Neuron (in vitro differentiated cells): ENCODE data around the gene XKR7.

Source experiments
- H2AFZ ChIP-seq: one replicate; pipeline ENCODE4 v1.6.1; 2013; ENCODE audit warnings: low read depth, mild to moderate bottlenecking, inconsistent platforms, low read length, moderate library complexity
- H3K27me3 ChIP-seq: one replicate; pipeline ENCODE4 v1.6.1; 2013; ENCODE audit warnings: low read length; ENCODE audit not compliant: insufficient read depth
- H3K36me3 ChIP-seq: one replicate; pipeline ENCODE4 v1.6.1; 2013; ENCODE audit warnings: low read length; ENCODE audit not compliant: insufficient read depth
- H3K4me1 ChIP-seq: one replicate; pipeline ENCODE4 v1.6.1; 2013; ENCODE audit warnings: low read length; ENCODE audit not compliant: insufficient read depth
- H3K4me3 ChIP-seq: 2 replicates; pipeline ENCODE4 v1.5.1; 2013; ENCODE audit warnings: mild to moderate bottlenecking, low read length, moderate library complexity
- H3K9me3 ChIP-seq: one replicate; pipeline ENCODE4 v1.6.1; 2013; ENCODE audit warnings: low read length

XKR7 gene

GRCh38 chr20:31996996-31997395, 29.0 kb downstream of the XKR7 start:
- Histone ChIP-seq H3K9me3 (peaks cover 3% of the 10 kb centered on the region), H2AFZ (no peak overlapping the region), H3K36me3 (no peaks in the 10 kb centered on the region), H3K4me1 (no peaks in the 10 kb centered on the region), H3K4me3 (no peak overlapping the region), H3K27me3 (peaks cover 48% of the 10 kb centered on the region)

DNA sequence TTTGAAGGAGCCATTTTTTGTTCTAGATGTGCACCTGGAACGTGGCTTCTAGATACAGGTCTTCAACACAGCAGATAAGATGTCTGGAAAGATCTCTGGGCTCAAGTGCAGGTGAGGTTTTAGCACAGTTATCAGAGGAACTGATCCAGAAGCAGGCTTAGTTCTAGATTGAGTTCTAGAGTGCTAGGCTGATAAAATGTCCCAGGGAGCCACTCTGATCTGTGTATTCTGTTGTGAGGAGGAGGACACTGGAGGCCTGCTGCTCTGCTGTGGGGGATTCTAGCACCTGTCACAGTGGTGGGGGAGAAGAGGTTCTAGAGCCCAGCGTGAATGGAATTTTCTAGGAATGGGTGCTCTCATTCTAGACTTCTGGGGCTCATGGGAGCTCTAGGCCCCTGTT, 30.3 kb downstream of the XKR7 start:
- Histone ChIP-seq H3K36me3 (no peaks in the 10 kb centered on the region), H3K9me3 (peaks cover 3% of the 10 kb centered on the region), H3K27me3 (peaks cover 41% of the 10 kb centered on the region), H3K4me3 (no peak overlapping the region), H3K4me1 (no peaks in the 10 kb centered on the region), H2AFZ (no peak overlapping the region)

- H3K36me3 ChIP-seq = no peaks in the 10 kb centered on the region
- H2AFZ ChIP-seq = no peak overlapping the region
- H3K4me1 ChIP-seq = peaks cover 4% of the 10 kb centered on the region
- H3K4me3 ChIP-seq = no peak overlapping the region
- peaks cover 13% of the 10 kb centered on the region for H3K27me3 ChIP-seq
- no peaks in the 10 kb centered on the region for H3K9me3 ChIP-seq
These were observed 35.4 kb downstream of the XKR7 start for GRCh38 chr20:32003325-32003724.

- H3K9me3 ChIP-seq = no peaks in the 10 kb centered on the region
- peaks cover 4% of the 10 kb centered on the region for H3K4me1 ChIP-seq
- no peak overlapping the region for H2AFZ ChIP-seq
- peaks cover 13% of the 10 kb centered on the region for H3K27me3 ChIP-seq
- no peaks in the 10 kb centered on the region for H3K36me3 ChIP-seq
- H3K4me3 ChIP-seq = no peak overlapping the region
These were observed 37.0 kb downstream of the XKR7 start for GRCh38 chr20:32004963-32005362.

DNA sequence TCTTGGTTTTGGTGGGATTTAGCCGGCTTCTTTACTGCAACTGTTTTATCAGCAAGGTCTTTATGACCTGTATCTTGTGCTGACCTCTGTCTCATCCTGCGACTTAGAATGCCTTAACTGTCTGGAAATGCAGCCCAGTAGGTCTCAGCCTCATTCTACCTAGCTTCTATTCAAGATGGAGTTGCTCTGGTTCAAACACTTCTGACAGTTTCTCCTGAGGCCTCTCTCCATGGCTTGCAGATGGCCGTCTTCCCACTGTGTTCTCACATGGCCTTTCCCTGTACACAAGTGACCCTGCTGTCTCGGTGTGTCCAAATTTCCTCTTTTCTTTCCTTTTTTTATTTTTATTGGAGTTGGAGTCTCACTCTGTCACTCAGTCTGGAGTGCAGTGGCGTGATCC, 38.1 kb downstream of the XKR7 start:
- no peak overlapping the region for H3K4me3 ChIP-seq
- peaks cover 4% of the 10 kb centered on the region for H3K4me1 ChIP-seq
- peaks cover 8% of the 10 kb centered on the region for H3K27me3 ChIP-seq
- no peaks in the 10 kb centered on the region for H3K36me3 ChIP-seq
- no peak overlapping the region for H2AFZ ChIP-seq
- no peaks in the 10 kb centered on the region for H3K9me3 ChIP-seq

GRCh38 chr20:32006841-32007786, 39.2 kb downstream of the XKR7 start:
- Histone ChIP-seq H2AFZ (no peak overlapping the region), H3K27me3 (peaks cover 7% of the 10 kb centered on the region), H3K4me3 (no peak overlapping the region)

DNA sequence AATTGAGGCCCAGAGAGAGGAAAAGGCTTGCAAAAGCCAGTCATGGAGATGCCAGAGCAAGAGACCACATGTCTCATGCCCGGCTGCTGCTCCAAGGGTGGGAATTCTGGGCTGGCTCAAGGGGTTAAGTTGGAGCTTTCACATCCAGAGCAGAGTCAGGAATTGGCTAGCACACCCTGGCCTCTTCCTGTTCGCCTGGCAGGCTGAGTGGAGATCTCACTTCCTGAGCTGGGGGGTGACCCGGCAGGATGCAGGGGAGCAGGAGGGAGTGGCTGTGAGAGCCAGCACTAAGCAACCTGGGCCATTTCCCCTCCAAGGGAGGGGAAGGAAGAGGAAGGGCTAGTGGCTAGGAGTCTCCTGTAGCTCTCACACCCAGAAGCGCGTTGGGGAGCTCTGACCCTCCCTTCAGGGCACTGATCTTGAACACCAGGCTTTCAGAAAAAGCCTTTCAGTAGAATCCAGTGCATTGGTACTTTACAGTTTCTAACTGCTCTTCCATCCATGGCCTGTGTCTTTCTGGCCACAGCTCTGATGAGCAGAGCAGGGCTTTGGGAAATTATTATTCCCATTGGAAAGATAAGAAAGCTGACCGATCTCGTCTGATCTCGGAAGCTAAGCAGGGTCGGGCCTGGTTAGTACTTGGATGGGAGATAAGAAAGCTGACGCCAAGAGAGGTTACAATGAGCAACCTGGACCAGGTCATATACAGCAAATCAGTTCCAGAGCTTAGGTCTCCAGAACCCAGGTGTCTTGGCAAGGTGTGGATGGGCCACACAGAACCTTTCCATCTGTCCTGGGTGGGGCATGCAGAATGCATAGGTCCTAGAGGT, 40.1 kb downstream of the XKR7 start:
- peaks cover 4% of the 10 kb centered on the region for H3K4me1 ChIP-seq
- no peaks in the 10 kb centered on the region for H3K36me3 ChIP-seq
- H2AFZ ChIP-seq = no peak overlapping the region
- peaks cover 13% of the 10 kb centered on the region for H3K27me3 ChIP-seq
- H3K4me3 ChIP-seq = no peak overlapping the region
- H3K9me3 ChIP-seq = no peaks in the 10 kb centered on the region

More at GRCh38 chr20:32006841-32007786, 39.2 kb downstream of the XKR7 start:
- Histone ChIP-seq H3K4me1 (peaks cover 4% of the 10 kb centered on the region), H3K9me3 (no peaks in the 10 kb centered on the region), H3K36me3 (no peaks in the 10 kb centered on the region)

DNA sequence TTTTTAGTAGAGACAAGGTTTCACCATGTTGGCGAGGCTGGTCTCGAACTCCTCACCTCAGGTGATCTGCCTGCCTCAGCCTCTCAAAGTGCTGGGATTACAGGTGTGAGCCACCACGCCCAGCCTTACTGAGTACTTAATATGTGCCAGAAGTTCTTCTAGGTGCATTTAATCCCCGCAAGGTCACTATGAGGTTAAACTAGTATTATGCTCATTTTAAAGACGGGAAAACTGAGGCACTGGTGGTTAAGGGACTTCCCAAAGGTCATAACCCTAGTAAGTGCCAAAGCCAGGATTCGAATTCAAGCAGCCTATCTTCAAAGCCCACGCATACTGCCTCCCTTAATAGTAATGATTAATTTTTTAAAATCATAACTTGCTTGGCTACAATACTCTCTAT, 41.6 kb downstream of the XKR7 start:
- H3K4me1 ChIP-seq = peaks cover 4% of the 10 kb centered on the region
- H3K27me3 ChIP-seq = peaks cover 13% of the 10 kb centered on the region
- no peak overlapping the region for H2AFZ ChIP-seq

DNA sequence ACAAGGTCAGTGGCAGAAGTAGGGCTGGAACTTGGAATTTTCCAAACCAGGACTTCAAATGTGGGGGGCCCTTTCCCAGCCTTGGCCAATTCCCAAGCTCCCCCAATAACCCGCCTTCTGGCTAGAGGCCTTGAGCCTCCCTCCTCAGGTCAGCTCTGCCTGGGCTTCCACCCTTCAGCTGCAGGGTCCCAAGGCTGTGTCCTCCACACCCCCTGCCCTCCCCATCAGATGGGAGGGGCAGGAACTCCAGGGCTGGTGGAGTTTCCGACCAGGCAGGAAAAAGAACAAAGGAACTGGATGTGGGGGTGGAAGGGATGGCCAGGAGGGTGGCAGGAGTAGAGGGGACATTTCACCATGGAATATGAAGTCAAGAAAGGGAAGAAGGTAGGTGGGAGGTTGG, 42.1 kb downstream of the XKR7 start, which contains the start of gene CCM2L:
Gene CCM2L (plus strand): TSS at position 338 of the 400 bp plus-strand sequence. CDS start 17 bp downstream, at position 355.
- no peak within 1 kb of the TSS for H3K4me3 ChIP-seq
- H3K27me3 ChIP-seq = peaks cover 13% of the 10 kb centered on the region
- peaks cover 4% of the 10 kb centered on the region for H3K4me1 ChIP-seq
- no peaks in the 10 kb centered on the region for H3K36me3 ChIP-seq
- no peaks in the 10 kb centered on the region for H3K9me3 ChIP-seq
- no peak within 1 kb of the TSS for H2AFZ ChIP-seq

More for the DNA sequence above, 41.6 kb downstream of the XKR7 start:
- no peaks in the 10 kb centered on the region for H3K36me3 ChIP-seq
- H3K9me3 ChIP-seq = no peaks in the 10 kb centered on the region
- no peak overlapping the region for H3K4me3 ChIP-seq

DNA sequence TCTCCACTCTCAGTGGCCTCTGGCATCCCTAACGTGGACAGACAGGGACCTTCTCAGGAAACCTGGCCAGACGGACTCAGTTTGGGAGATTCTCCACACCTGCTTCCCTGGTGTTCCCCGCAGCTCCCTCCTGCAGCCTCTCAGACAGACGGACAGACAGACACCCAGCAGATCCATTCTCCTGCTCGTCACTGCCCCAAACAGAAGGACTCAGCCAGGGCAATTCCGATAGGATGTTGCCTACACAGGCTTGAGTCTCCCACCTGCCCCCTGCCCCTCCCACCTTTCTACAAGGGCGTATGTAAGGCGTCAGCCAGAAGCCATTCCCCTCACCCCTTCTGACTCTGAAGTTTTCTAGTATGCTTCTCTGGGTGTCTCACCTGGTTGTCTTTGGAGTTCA, 42.7 kb downstream of the XKR7 start:
- no peak overlapping the region for H2AFZ ChIP-seq
- H3K36me3 ChIP-seq = no peaks in the 10 kb centered on the region
- H3K4me3 ChIP-seq = no peak overlapping the region

GRCh38 chr20:32012159-32012688, 44.3 kb downstream of the XKR7 start:
- peaks cover 12% of the 10 kb centered on the region for H3K27me3 ChIP-seq
- H3K36me3 ChIP-seq = no peaks in the 10 kb centered on the region
- H3K4me3 ChIP-seq = no peak overlapping the region
- no peaks in the 10 kb centered on the region for H3K9me3 ChIP-seq
- H3K4me1 ChIP-seq = no peaks in the 10 kb centered on the region
- H2AFZ ChIP-seq = no peak overlapping the region

More for the DNA sequence above, 42.7 kb downstream of the XKR7 start:
- H3K9me3 ChIP-seq = no peaks in the 10 kb centered on the region
- H3K4me1 ChIP-seq = peaks cover 4% of the 10 kb centered on the region
- H3K27me3 ChIP-seq = peaks cover 13% of the 10 kb centered on the region

DNA sequence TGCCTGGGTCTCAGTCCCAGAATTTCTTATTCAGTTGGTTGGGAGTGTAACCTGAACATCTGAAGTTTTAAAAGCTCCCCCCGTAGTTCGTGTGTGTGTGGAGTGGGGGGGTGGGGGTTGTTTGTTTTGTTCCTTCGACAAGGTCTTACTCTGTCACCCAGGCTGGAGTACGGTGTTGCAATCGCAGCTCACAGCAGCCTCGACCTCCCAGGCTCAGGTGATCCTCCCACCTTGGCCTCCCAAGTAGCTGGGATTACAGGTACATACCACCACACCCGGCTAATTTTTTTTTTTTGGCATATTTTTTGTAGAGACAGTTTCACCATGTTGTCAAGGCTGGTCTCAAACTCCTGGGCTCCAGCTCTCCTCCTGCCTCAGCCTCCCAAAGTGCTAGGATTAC, 45.4 kb downstream of the XKR7 start:
- no peak overlapping the region for H3K4me3 ChIP-seq
- no peaks in the 10 kb centered on the region for H3K4me1 ChIP-seq
- peaks cover 17% of the 10 kb centered on the region for H3K27me3 ChIP-seq
- H2AFZ ChIP-seq = no peak overlapping the region
- no peaks in the 10 kb centered on the region for H3K36me3 ChIP-seq
- H3K9me3 ChIP-seq = no peaks in the 10 kb centered on the region
